Pericardium fibroblast (primary cell): Measurements from ENCODE around the gene FOXD4L5. TPM values are rescaled to one million over a fixed set of nuclear protein-coding genes. Genes with fewer than 3 reads are reported as not detected.

ENCODE experiments used
- total RNA-seq: library from RNA; depleted of rRNA; stranded (reverse); fragments of >200 nt; gene quantifications from 2 replicates; pipeline ENCODE4 v1.2.3, GENCODE V29; 2015

FOXD4L5 gene
- total RNA-seq, result 0.94 TPM in 1 of 2 replicates, not detected in the other

GRCh38 chr9:65285109-65285508, at the start of gene FOXD4L5:
TSS of gene FOXD4L5 (minus strand) at chr9:65285209. CDS start at chr9:65284377, 832 bp downstream.

